ENCODE measurements around the gene FPR2.

- no peak for TF ChIP-seq CTCF (IDR thresholded peaks at IDR 0.05)
- TF ChIP-seq EP300 (IDR thresholded peaks at IDR 0.05): no peak
- no peak for TF ChIP-seq POLR2A (IDR thresholded peaks at IDR 0.05)
These were observed 12.0 kb downstream of the FPR2 start for GRCh38 chr19:51772977-51773376.
